Stimulated activated CD4-positive, alpha-beta T cell treated with anti-CD3 and anti-CD28 coated beads, TNF-alpha, amount 100 ng/mL, for 48 hours (primary cell): Measurements from ENCODE around the gene BLM.
"Not testable (repeated sequence)": the region's sequence is repeated elsewhere in the genome, so short reads cannot be mapped to it uniquely, and the experiment has no call there.

ENCODE experiments used
- DNase-seq, 3 donors: peaks; one replicate each; pipeline ENCODE4 v3.0.0-alpha.2; 2020; ENCODE audit warnings: low read depth in 3 of 3

The BLM gene

GRCh38 chr15:90735923-90736322, 18.8 kb downstream of the BLM start:
- DNase-seq, result no peak

GRCh38 chr15:90740545-90740944, 23.4 kb downstream of the BLM start:
- not testable (repeated sequence) for DNase-seq

DNA sequence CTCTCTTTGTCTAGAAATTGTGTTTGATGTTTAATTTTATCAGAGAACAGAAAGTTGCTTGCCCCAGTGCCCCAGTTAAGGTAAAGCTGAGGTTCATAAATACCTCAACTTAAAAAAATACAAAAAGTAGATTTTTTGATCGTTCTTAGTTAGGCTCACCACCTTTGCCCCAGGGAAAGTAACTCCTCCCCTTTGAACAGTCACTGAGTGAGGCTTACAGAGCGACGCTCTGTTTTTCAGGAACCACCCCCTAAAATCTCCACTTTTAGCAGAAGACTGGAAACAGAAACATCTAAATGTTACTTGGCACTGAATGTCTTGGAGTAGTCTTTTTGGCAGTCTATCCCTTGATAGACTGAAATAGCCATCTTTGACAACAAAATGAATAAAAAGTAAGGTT, 24.9 kb downstream of the BLM start:
- no peak for DNase-seq

GRCh38 chr15:90743407-90743806, 26.3 kb downstream of the BLM start:
- DNase-seq, result no peak

DNA sequence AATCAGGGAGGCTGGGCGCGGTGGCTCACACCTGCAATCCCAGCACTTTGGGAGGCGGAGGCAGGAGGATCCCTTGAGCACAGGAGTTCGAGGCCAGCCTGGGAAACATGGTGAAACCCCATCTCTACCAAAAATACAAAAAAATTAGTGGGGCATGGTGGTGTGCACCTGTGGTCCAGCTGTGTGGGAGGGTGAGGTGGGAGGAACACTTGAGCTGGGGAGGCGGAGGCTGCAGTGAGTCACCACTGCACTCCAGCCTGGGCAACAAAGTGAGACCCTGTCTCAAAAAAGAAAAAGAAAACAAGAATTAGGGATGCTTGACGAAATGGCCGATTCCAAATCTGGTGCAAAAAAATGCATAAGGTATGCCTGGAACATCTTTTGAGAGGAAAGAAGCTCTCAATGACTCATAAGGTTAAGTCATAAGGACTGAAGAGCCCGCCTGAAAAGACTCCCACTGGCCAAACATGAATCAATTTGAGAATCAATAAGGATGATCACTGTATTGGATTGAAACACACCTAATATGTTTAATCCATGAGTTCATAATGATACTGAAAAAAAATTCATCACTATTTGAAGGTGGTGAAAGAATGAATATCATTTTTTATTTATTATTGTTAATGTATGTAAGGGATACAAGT, 27.7 kb downstream of the BLM start:
- no peak for DNase-seq

DNA sequence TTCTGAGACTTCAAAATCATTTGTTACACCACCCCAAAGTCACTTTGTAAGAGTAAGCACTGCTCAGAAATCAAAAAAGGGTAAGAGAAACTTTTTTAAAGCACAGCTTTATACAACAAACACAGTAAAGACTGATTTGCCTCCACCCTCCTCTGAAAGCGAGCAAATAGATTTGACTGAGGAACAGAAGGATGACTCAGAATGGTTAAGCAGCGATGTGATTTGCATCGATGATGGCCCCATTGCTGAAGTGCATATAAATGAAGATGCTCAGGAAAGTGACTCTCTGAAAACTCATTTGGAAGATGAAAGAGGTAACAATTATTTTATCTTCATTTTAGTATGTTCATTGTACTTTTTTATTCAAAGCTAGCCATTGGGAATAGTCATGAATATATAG, 32.6 kb downstream of the BLM start:
- no peak for DNase-seq

GRCh38 chr15:90750186-90750585, 33.0 kb downstream of the BLM start:
- DNase-seq, result peak in 1 of 3 donors; percentile 16

DNA sequence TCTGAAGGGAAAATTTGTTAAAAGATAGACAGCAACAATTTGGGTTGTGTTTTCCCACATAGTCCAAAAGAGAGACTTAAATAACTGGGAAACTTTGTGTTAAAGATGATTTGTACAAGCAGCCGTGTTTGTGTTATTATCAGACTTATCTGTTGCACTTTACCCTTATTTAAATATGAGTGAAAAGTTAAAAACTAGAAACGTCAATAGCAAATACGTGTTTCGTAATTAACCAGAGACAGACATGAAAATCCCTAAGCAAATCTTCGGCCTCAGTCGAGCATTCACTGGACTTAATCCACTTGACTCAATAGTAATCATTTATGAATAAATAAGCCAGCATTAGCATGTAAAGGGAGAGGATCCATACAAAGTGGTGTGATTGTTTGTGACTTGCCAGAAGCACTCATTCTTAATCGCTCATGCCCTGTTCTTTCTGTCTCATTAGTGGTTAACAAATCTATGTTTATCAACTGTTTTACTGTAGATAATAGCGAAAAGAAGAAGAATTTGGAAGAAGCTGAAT, 34.2 kb downstream of the BLM start:
- DNase-seq, result no peak

DNA sequence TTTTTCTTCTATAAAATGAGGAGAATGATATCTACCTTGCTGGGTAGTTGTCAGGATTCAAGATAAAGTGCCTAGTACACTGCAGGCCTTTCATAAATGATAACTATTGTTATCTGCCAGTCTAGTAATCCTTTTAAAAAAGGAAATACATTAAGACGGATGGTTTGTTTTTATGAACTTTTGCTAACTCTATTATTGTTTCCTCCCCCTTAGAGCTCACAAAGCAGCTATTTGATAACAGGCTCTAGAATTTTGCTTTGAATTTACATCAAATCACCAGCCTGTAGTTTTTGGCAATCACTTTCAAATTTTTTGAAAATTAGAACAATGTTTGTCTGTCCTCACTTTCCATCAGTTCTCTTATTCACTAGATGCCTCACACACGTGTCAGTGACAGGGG, 39.8 kb downstream of the BLM start:
- no peak for DNase-seq

GRCh38 chr15:90757461-90757860, 40.3 kb downstream of the BLM start:
- DNase-seq, result no peak

- no peak for DNase-seq
Measured at GRCh38 chr15:90760661-90761232, 43.6 kb downstream of the BLM start.

DNA sequence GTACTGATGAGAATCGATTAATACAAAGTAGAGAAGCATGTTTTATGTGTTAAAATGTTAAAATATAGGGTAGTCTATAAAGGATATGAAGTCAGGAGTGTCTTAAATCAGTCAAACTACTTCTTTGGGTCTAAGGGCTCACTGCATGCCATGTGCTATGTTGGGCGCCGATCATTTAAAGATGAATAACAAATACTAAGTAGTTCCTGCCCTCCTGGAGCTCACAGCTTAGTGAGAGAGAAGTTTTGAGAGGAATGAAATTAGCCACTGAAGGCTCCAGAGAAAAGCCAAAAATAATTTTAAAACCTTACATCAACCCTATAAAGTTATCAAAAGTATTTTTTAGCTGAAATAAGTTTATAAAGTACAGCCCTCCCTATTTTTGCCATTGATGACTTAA, 44.5 kb downstream of the BLM start:
- no peak for DNase-seq

- no peak for DNase-seq
Measured at GRCh38 chr15:90762109-90762508, 45.0 kb downstream of the BLM start.

- no peak for DNase-seq
Measured at GRCh38 chr15:90763366-90764099, 46.4 kb downstream of the BLM start.

DNA sequence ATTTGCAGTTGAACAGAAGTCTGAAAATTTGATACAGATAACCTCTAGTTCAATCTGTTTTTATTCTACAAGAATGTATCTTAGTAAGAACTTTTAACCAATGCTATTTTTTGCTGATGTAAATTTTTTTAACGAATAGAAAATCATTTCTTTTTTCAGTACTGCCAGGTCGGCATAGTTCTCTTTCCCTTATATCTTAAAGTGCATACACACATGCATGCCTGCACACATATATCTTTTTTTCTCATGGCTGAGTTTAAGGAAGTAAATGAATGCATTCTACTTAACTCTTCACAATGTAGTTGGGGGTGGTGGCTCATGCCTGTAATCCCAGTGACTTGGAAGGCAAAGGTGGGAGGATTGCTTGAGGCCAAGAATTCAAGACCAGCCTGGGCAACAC, 48.4 kb downstream of the BLM start:
- no peak for DNase-seq

DNA sequence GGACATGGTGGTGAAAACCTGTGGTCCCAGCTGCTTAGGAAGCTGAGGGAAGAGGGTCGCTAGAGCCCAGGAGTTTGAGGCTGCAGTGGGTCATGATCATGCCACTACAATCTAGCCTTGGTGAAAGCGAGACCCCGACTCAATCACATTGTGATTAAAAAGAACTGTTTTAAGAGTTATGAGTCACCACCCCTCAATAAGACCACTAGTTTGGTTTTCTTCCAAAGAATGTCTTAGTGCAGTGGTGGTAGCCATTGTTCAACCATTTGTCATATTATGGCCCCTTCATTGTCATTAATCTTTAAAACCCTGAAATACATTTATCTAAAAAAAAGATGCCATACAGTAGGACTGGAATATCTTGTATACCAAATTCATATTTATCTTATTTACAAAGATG, 48.8 kb downstream of the BLM start:
- no peak for DNase-seq

- no peak for DNase-seq
Measured at GRCh38 chr15:90769375-90769774, 52.2 kb downstream of the BLM start.

DNA sequence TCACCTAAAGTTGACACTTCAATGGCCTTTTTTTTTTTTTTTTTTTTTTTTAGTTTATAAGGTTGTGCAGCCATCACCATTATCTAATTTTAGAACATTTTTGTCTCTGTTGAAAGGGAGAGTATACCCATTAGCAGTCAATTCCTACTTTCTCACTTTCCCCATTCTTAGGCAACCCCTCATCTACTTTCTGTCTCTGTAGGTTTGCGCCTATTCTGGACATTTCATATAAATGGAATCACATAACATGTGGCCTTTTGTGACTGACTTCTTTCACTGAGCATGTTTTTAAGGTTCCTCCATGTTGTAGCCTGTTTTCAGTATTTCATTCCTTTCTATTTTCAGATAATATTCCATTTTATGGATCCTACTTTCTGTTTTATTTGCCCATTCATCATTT, 56.3 kb downstream of the BLM start:
- no peak for DNase-seq

DNA sequence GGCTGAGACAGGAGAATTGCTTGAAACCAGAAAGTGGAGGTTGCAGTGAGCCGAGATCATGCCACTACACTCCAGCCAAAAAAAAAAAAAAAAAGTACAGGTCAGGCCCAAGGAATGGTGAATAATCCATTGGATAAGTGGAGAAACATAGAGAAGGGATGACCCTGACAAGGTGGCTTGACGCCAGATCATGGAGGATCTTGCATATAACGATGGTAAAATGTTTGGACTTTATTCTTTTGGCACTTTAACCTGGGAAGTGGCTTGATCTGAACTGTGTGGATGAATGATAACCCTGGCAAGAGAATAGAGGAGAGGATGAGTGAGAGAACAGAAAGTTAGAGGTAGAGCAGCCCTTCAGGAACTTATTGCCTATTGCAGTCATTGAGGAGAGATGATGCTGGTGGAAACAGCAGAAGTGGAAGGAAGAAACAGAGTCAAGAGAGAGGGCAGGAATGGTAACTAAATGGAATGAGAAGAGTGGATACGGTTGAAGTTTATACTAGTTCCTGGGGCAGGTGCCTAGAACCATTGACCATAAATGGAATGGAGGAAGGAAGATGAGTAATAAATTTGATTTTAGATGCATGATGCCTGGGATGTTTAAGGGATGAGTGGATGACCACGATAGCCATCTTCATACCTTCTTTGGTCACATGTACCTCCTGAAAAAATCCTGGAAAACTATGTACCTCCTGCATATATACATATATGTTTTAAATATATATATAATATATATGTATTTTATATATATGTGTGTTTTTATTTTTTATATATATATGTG, 57.8 kb downstream of the BLM start:
- DNase-seq, result no peak

DNA sequence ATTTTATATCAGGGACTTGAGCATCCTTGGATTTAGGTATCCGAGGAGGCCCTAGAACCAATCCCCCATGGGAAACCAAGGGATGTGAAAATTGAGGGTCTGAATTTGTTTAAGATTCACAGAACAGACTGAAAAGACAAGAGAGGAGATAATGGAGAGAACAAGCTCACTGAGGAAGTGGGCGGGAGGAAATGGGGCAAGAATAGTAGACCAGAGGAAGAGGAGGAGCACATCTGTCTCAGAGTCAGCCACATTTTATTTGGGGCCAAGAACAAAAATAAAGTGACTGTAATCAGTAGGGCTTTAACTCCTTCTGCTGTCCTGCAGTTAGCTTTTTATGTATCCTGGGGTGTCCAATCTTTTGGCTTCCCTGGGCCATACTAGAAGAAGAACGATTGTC, 63.8 kb downstream of the BLM start:
- no peak for DNase-seq

GRCh38 chr15:90782442-90782841, 65.3 kb downstream of the BLM start:
- DNase-seq, result no peak

- no peak for DNase-seq
Measured at GRCh38 chr15:90787881-90788280, 70.7 kb downstream of the BLM start.
